K562 (cell line): ENCODE measurements around the gene GTSE1. TPM values are rescaled to one million over a fixed set of nuclear protein-coding genes. Genes with fewer than 3 reads are reported as not detected.
A peak's percentile ranks its signal among the peaks of the same experiment; 100 is the strongest.

Experiments
- BHLHE40 ChIP-seq: IDR thresholded peaks from 2 replicates; pipeline ENCODE4 v1.6.1; 2011; ENCODE audit warnings: low read length, improper control_type of control experiment
- DMBX1 ChIP-seq: fragments of 250-450 bp; sonication (Bioruptor Pico); IDR thresholded peaks from 2 replicates; pipeline ENCODE4 v1.8.0; 2022; ENCODE audit warnings: inconsistent platforms, mild to moderate bottlenecking, moderate library complexity, borderline replicate concordance
- DNMT1 ChIP-seq: fragments of 450-650 bp; IDR thresholded peaks from 2 replicates; pipeline ENCODE4 v1.6.1; 2016; ENCODE audit warnings: antibody characterized with exemption, mild to moderate bottlenecking
- GMEB1 ChIP-seq: fragments of 250-450 bp; sonication (Bioruptor Pico); IDR thresholded peaks from 2 replicates; pipeline ENCODE4 v1.4.0; 2020; ENCODE audit warnings: mild to moderate bottlenecking
- HNRNPLL ChIP-seq: fragments of 200-400 bp; formaldehyde crosslinking; IDR thresholded peaks from 2 replicates; pipeline ENCODE4 v1.6.1; 2017; ENCODE audit warnings: low read length, low read depth, mild to moderate bottlenecking; ENCODE audit not compliant: poor library complexity, severe bottlenecking
- KLF16 ChIP-seq: IDR thresholded peaks from 2 replicates; pipeline ENCODE4 v1.6.1; 2016; ENCODE audit warnings: antibody characterized with exemption
- MECOM ChIP-seq: fragments of 250-450 bp; sonication (Bioruptor Pico); IDR thresholded peaks from 2 replicates; pipeline ENCODE4 v1.8.0; 2022; ENCODE audit warnings: inconsistent platforms
- NFXL1 ChIP-seq: fragments of 450-650 bp; formaldehyde crosslinking; IDR thresholded peaks from 2 replicates; pipeline ENCODE4 v1.4.0; 2021; ENCODE audit warnings: mild to moderate bottlenecking
- OTX1 ChIP-seq: fragments of 450-650 bp; formaldehyde crosslinking; IDR thresholded peaks from 2 replicates; pipeline ENCODE4 v1.4.0; 2022; ENCODE audit warnings: mild to moderate bottlenecking
- PHF20 ChIP-seq: fragments of 450-650 bp; IDR thresholded peaks from 2 replicates; pipeline ENCODE4 v1.6.1; 2018; ENCODE audit not compliant: partially characterized antibody
- PYGO2 ChIP-seq: fragments of 450-650 bp; IDR thresholded peaks from 2 replicates; pipeline ENCODE4 v1.6.1; 2016; ENCODE audit warnings: mild to moderate bottlenecking, missing genetic modification characterization, moderate library complexity, missing compliant biosample characterization
- RBBP5 ChIP-seq: fragments of 200-600 bp; sonication (generic); IDR thresholded peaks from 2 replicates; pipeline ENCODE4 v1.6.1; 2012; ENCODE audit warnings: borderline replicate concordance, mild to moderate bottlenecking, low read length, control low read depth, inconsistent platforms; ENCODE audit not compliant: insufficient read depth, poor library complexity, severe bottlenecking
- RNF2 ChIP-seq: sonication (generic); IDR thresholded peaks from 2 replicates; pipeline ENCODE4 v1.6.1; 2016
- SFPQ ChIP-seq: fragments of 200-400 bp; formaldehyde crosslinking; IDR thresholded peaks from 2 replicates; pipeline ENCODE4 v1.6.1; 2017; ENCODE audit warnings: mild to moderate bottlenecking, low read depth, low read length, moderate library complexity
- SRSF7 ChIP-seq: fragments of 200-400 bp; formaldehyde crosslinking; optimal IDR thresholded peaks from 2 replicates; pipeline ENCODE3; 2017; ENCODE audit warnings: mild to moderate bottlenecking, low read depth, low read length
- YY1 ChIP-seq, 3 experiments: IDR thresholded peaks; 2 replicates each; pipeline ENCODE4 v1.6.1; 2011; ENCODE audit warnings: low read length in 2 of 3, mild to moderate bottlenecking in 2 of 3, moderate library complexity in 2 of 3, borderline replicate concordance in 1 of 3, control low read depth in 1 of 3, low read depth in 1 of 3; ENCODE audit not compliant: insufficient read depth in 3 of 3, insufficient replicate concordance in 2 of 3, control insufficient read depth in 1 of 3, insufficient read length in 1 of 3; ENCODE audit errors: extremely low read depth in 1 of 3
- ZFP1 ChIP-seq: fragments of 450-650 bp; formaldehyde crosslinking; IDR thresholded peaks from 2 replicates; pipeline ENCODE4 v1.4.0; 2020; ENCODE audit warnings: mild to moderate bottlenecking, mixed read lengths
- ZNF184 ChIP-seq: sonication (generic); formaldehyde crosslinking; IDR thresholded peaks from 2 replicates; pipeline ENCODE4 v1.5.0; 2020; ENCODE audit warnings: missing genetic modification reagents
- polyA plus RNA-seq, 8 experiments: library from polyadenylated mRNA; depleted of rRNA in 4 of 8; stranded (reverse) in 5 of 8; unstranded in 3 of 8; fragments of >200 nt; fragmentation: Nextera tagmentation in 2 of 8; fragmentation: Illumina TruSeq in 1 of 8; extraction: Ambion mirVana in 2 of 8; extraction: Trizol in 1 of 8; gene quantifications; 2 replicates each; pipeline versions ENCODE4 v1.2.1 to v1.2.3, GENCODE V29; 2011 to 2014; ENCODE audit warnings: inconsistent platforms in 1 of 8, missing spikeins in 1 of 8
- total RNA-seq, 7 experiments: library from RNA; depleted of rRNA in 6 of 7; stranded (reverse); fragments of >200 nt in 6 of 7; fragmentation: Illumina TruSeq in 2 of 7; extraction: Trizol in 2 of 7; gene quantifications; 2 replicates each; pipeline versions ENCODE4 v1.2.1 to v1.2.3, GENCODE V29; 2011 to 2021; ENCODE audit warnings: low replicate concordance in 1 of 7
- TF ChIP-seq, protein P1 (sequence below): fragments of 450-650 bp; IDR thresholded peaks from 2 replicates; pipeline ENCODE4 v1.6.1; 2016; ENCODE audit warnings: low read depth, mild to moderate bottlenecking, moderate library complexity

GTSE1 gene
- total and polyA plus RNA-seq, 9 of the 15 experiments (the other 6 are each of a cell fraction or from before 2014, with no cell fraction given) = 2.5 to 22.5 (median 12.9) TPM

DNA sequence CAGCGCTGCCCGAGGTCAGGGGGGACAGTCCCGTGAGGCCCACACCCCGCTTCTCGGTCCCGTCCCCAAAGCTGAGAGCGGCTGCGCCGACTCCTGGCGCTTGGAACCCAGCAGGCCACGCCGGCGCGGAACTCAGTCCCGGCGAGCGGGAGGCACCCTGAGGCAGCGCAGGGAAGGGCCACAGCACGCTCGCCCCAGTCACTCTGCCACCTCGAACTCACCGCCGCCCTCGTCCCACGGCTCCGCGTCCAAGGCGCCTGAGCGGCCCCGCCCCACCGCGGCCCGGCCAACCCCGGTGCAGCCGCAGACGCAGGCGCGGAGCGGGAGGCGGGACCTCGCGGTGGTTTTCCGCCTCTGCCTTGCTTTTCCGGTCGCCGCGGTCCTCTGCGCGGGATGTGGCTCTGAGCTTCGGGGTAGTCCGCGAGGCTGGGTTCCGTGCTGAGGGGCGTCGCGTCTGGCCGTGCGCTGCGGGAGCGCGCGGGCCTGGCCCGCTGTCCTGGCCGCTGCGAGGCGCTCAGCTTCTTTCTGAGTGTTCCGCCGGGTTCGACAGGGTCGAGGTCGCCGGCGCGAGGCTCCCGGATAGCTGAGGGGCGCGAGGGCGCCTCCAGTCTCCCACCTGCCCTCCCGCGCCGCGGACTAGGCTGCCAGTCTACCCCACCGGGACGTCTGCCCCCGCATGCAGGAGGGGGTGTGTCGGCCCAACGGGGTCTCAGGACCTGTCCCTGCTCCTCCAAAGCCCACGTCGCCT is 46.5 kb upstream of the GTSE1 start, which contains the start of gene CDPF1 (continued):
- TF ChIP-seq RNF2 (peak; percentile 27; the same call in 1 of the 2 replicates), SFPQ (no peak), NFXL1 (CRISPR knock-in tag) (no peak), DNMT1 (no peak), DMBX1 (CRISPR knock-in tag) (no peak), PYGO2 (tag) (no peak), KLF16 (no peak), ZNF184 (CRISPR knock-in tag) (no peak), YY1 (IDR thresholded peaks at IDR 0.05; ENCODE audit: borderline replicate concordance in 1 of 3, control insufficient read depth in 1 of 3, extremely low read depth in 1 of 3, insufficient read depth in 3 of 3, insufficient read length in 1 of 3, insufficient replicate concordance in 2 of 3, low read depth in 1 of 3, low read length in 2 of 3) (no peak), GMEB1 (CRISPR knock-in tag) (peak; percentile 32; the same call in 1 of the 2 replicates), BHLHE40 (no peak), SRSF7 (no peak), MECOM (no peak), OTX1 (CRISPR knock-in tag) (no peak), HNRNPLL (peak; percentile 40), PHF20 (peak; percentile 18), ZFP1 (CRISPR knock-in tag) (no peak), RBBP5 (peak; percentile 69)
- TF ChIP-seq, protein P1, sequence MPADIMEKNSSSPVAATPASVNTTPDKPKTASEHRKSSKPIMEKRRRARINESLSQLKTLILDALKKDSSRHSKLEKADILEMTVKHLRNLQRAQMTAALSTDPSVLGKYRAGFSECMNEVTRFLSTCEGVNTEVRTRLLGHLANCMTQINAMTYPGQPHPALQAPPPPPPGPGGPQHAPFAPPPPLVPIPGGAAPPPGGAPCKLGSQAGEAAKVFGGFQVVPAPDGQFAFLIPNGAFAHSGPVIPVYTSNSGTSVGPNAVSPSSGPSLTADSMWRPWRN = no peak
